ENCODE results near the gene TAS1R3.

Gene TAS1R3

GRCh38 chr1:1331068-1331965, at the start of gene TAS1R3:
Gene TAS1R3, plus strand, starts transcription at chr1:1331280. Its CDS starts 66 bp downstream, at chr1:1331346.
- no peak for DNase-seq (ENCODE audit: low read depth in 4 of 4, low spot score in 1 of 4)

- no peak for DNase-seq (ENCODE audit: low read depth in 4 of 4, low spot score in 1 of 4)
Observed at GRCh38 chr1:1281533-1282321, 49.4 kb upstream of the TAS1R3 start.

- no peak for DNase-seq (ENCODE audit: low read depth in 4 of 4, low spot score in 1 of 4)
Observed at GRCh38 chr1:1282998-1283397, 48.1 kb upstream of the TAS1R3 start.

- DNase-seq (ENCODE audit: low read depth in 4 of 4, low spot score in 1 of 4) = no peak
Observed at GRCh38 chr1:1283821-1284220, 47.3 kb upstream of the TAS1R3 start.

GRCh38 chr1:1284221-1285101, 46.6 kb upstream of the TAS1R3 start:
- DNase-seq (ENCODE audit: low read depth in 4 of 4, low spot score in 1 of 4) = no peak

GRCh38 chr1:1285102-1285571, 45.9 kb upstream of the TAS1R3 start:
- DNase-seq (ENCODE audit: low read depth in 4 of 4, low spot score in 1 of 4) = no peak

- DNase-seq (ENCODE audit: low read depth in 4 of 4, low spot score in 1 of 4) = no peak
Observed at GRCh38 chr1:1285611-1286311, 45.3 kb upstream of the TAS1R3 start.

GRCh38 chr1:1286313-1287261, 44.5 kb upstream of the TAS1R3 start:
- DNase-seq (ENCODE audit: low read depth in 4 of 4, low spot score in 1 of 4) = no peak

GRCh38 chr1:1287288-1288110, 43.6 kb upstream of the TAS1R3 start:
- DNase-seq (ENCODE audit: low read depth in 4 of 4, low spot score in 1 of 4) = no peak

GRCh38 chr1:1290238-1290731, 40.8 kb upstream of the TAS1R3 start:
- peak in 3 of 4 experiments; percentile 39 to 60 (median 47) for DNase-seq (ENCODE audit: low read depth in 4 of 4, low spot score in 1 of 4)

- DNase-seq (ENCODE audit: low read depth in 4 of 4, low spot score in 1 of 4) = no peak
Observed at GRCh38 chr1:1291023-1291528, 40.0 kb upstream of the TAS1R3 start.

- DNase-seq (ENCODE audit: low read depth in 4 of 4, low spot score in 1 of 4) = peak in 3 of 4 experiments; percentile 37 to 53 (median 43)
Observed at GRCh38 chr1:1291548-1292441, 39.3 kb upstream of the TAS1R3 start.

- DNase-seq (ENCODE audit: low read depth in 4 of 4, low spot score in 1 of 4) = no peak
Observed at GRCh38 chr1:1292442-1292779, 38.7 kb upstream of the TAS1R3 start.

GRCh38 chr1:1292851-1293250, 38.2 kb upstream of the TAS1R3 start:
- no peak for DNase-seq (ENCODE audit: low read depth in 4 of 4, low spot score in 1 of 4)

GRCh38 chr1:1293263-1294249, 37.5 kb upstream of the TAS1R3 start:
- DNase-seq (ENCODE audit: low read depth in 4 of 4, low spot score in 1 of 4) = no peak
